Smooth muscle cell (in vitro differentiated cells): ENCODE measurements around the gene BRSK2. TPM values are rescaled to one million over a fixed set of nuclear protein-coding genes. Genes with fewer than 3 reads are reported as not detected.

Experiments
- DNase-seq: peaks from one replicate; lab custom pipeline; 2025; ENCODE audit not compliant: unreplicated experiment; lab: John Stamatoyannopoulos, UW
- H2AFZ ChIP-seq: fragments of 200-600 bp; sonication (generic); 2 replicates; pipeline ENCODE4 v1.6.0; 2016; ENCODE audit warnings: antibody characterized with exemption, low read depth, mild to moderate bottlenecking
- H3F3A ChIP-seq: fragments of 200-600 bp; sonication (generic); 2 replicates; pipeline ENCODE4 v1.6.0; 2017; ENCODE audit warnings: antibody characterized with exemption, low read depth
- H3K27ac ChIP-seq: fragments of 200-600 bp; sonication (generic); 2 replicates; pipeline ENCODE4 v1.5.1; 2016; ENCODE audit warnings: low read depth, mild to moderate bottlenecking
- H3K27me3 ChIP-seq: fragments of 200-600 bp; sonication (generic); 2 replicates; pipeline ENCODE4 v1.6.1; 2016; ENCODE audit warnings: low read depth, mild to moderate bottlenecking
- H3K36me3 ChIP-seq: fragments of 200-600 bp; sonication (generic); 2 replicates; pipeline ENCODE4 v1.5.1; 2016; ENCODE audit warnings: low read depth
- H3K4me1 ChIP-seq: fragments of 200-600 bp; sonication (generic); 2 replicates; pipeline ENCODE4 v1.5.1; 2016; ENCODE audit warnings: low read depth
- H3K4me2 ChIP-seq: fragments of 200-600 bp; sonication (generic); 2 replicates; pipeline ENCODE4 v1.6.0; 2016; ENCODE audit warnings: mild to moderate bottlenecking
- H3K4me3 ChIP-seq: fragments of 200-600 bp; sonication (generic); 2 replicates; pipeline ENCODE4 v1.5.1; 2016; ENCODE audit warnings: mild to moderate bottlenecking
- H3K79me2 ChIP-seq: fragments of 200-600 bp; sonication (generic); 2 replicates; pipeline ENCODE4 v1.6.0; 2016; ENCODE audit warnings: low read depth, mild to moderate bottlenecking
- H3K9ac ChIP-seq: fragments of 200-600 bp; sonication (generic); 2 replicates; pipeline ENCODE4 v1.6.0; 2016; ENCODE audit warnings: low read depth
- H3K9me3 ChIP-seq: fragments of 200-600 bp; sonication (generic); replicated peaks from 2 replicates; pipeline ENCODE4 v1.5.1; 2016; ENCODE audit warnings: low read depth
- H4K20me1 ChIP-seq: fragments of 200-600 bp; sonication (generic); 2 replicates; pipeline ENCODE4 v1.6.0; 2016; ENCODE audit warnings: low read depth
- CTCF ChIP-seq: fragments of 200-600 bp; sonication (generic); IDR thresholded peaks from 2 replicates; pipeline ENCODE4 v1.5.1; 2017; ENCODE audit warnings: borderline replicate concordance, mild to moderate bottlenecking, antibody characterized with exemption; ENCODE audit not compliant: insufficient read depth, poor library complexity, severe bottlenecking
- WGBS: methylation state at CpG from one replicate; pipeline ENCODE4 v1.1.7; 2016; ENCODE audit warnings: low lambda C conversion rate; 5-methylcytosine and 5-hydroxymethylcytosine counted together
- polyA plus RNA-seq: library from polyadenylated mRNA; unstranded; fragments of >200 nt; fragmentation: Nextera tagmentation; extraction: Ambion mirVana; gene quantifications from 2 replicates; pipeline ENCODE4 v1.2.1, GENCODE V29; 2016
- total RNA-seq: library from RNA; depleted of rRNA; stranded (reverse); fragments of >200 nt; gene quantifications from 2 replicates; pipeline ENCODE4 v1.2.3, GENCODE V29; 2014

BRSK2 gene
- total and polyA plus RNA-seq, 2 experiments from 2014 or later: 1.5 to 5.2 TPM

- no peak overlapping the region for H2AFZ ChIP-seq
- no peak overlapping the region for H3K4me2 ChIP-seq
- no peaks in the 10 kb centered on the region for H3K4me1 ChIP-seq
- H3K9me3 ChIP-seq: no peaks in the 10 kb centered on the region
- H3K4me3 ChIP-seq: no peak overlapping the region
- no peak overlapping the region for H3K27ac ChIP-seq
- H3K36me3 ChIP-seq: no peaks in the 10 kb centered on the region
- no peaks in the 10 kb centered on the region for H3K27me3 ChIP-seq
- WGBS: 89% methylated on average over 9 of the region's 9 CpGs
- H3K9ac ChIP-seq: no peak overlapping the region
- no peak for DNase-seq
- no peak for TF ChIP-seq CTCF
- no peaks in the 10 kb centered on the region for H3F3A ChIP-seq
- no peaks in the 10 kb centered on the region for H4K20me1 ChIP-seq
- H3K79me2 ChIP-seq: no peaks in the 10 kb centered on the region
Measured at GRCh38 chr11:1443737-1444136, 54.0 kb downstream of the BRSK2 start.

- Histone ChIP-seq H3K27ac (no peak overlapping the region), H3K4me1 (no peaks in the 10 kb centered on the region), H3K36me3 (no peaks in the 10 kb centered on the region), H3K4me3 (no peak overlapping the region), H3K9ac (no peak overlapping the region), H3K79me2 (no peaks in the 10 kb centered on the region), H3F3A (no peaks in the 10 kb centered on the region), H3K4me2 (no peak overlapping the region), H2AFZ (no peak overlapping the region), H3K27me3 (no peaks in the 10 kb centered on the region), H3K9me3 (no peaks in the 10 kb centered on the region), H4K20me1 (no peaks in the 10 kb centered on the region)
- no peak for DNase-seq
- no peak for TF ChIP-seq CTCF
- 87% methylated on average over 9 of the region's 11 CpGs for WGBS
Measured at GRCh38 chr11:1444321-1444720, 54.6 kb downstream of the BRSK2 start.

GRCh38 chr11:1444823-1445422 is 55.2 kb downstream of the BRSK2 start:
- no peak for TF ChIP-seq CTCF

More at GRCh38 chr11:1444823-1445422, 55.2 kb downstream of the BRSK2 start:
- Histone ChIP-seq H3K36me3 (no peaks in the 10 kb centered on the region), H3F3A (no peaks in the 10 kb centered on the region), H3K9ac (no peak overlapping the region), H4K20me1 (no peaks in the 10 kb centered on the region), H3K4me2 (no peak overlapping the region), H3K4me1 (no peaks in the 10 kb centered on the region), H3K4me3 (no peak overlapping the region), H3K79me2 (no peaks in the 10 kb centered on the region), H3K27ac (no peak overlapping the region), H2AFZ (no peak overlapping the region), H3K27me3 (no peaks in the 10 kb centered on the region), H3K9me3 (no peaks in the 10 kb centered on the region)
- no peak for DNase-seq
- 80% methylated on average over 25 of the region's 32 CpGs for WGBS
